Keratinocyte (primary cell): ENCODE data around the gene DCTN4. TPM values are rescaled to one million over a fixed set of nuclear protein-coding genes. Genes with fewer than 3 reads are reported as not detected.

Experiments
- DNase-seq: peaks from one replicate; pipeline ENCODE4 v3.0.0-alpha.2; 2011; ENCODE audit warnings: low read depth, missing footprints, low spot score
- FAIRE-seq: peaks from 2 replicates; lab custom pipeline; 2011; peaks lifted over from hg19 to GRCh38; lab: Jason Lieb, UNC
- H2AFZ ChIP-seq: 2 replicates; pipeline ENCODE4 v1.6.0; 2012; ENCODE audit warnings: low read length, control low read depth, inconsistent platforms; ENCODE audit not compliant: control insufficient read depth
- H3K27ac ChIP-seq: 2 replicates; pipeline ENCODE4 v1.5.1; 2011; ENCODE audit warnings: low read length; ENCODE audit not compliant: control insufficient read depth, insufficient read depth
- H3K27me3 ChIP-seq: 3 replicates; pipeline ENCODE4 v1.6.0; 2011; ENCODE audit warnings: low read length; ENCODE audit not compliant: control insufficient read depth, insufficient read depth; ENCODE audit errors: extremely low read depth
- H3K36me3 ChIP-seq, 2 experiments: 2 replicates in 1 of 2; 3 replicates in 1 of 2; pipeline ENCODE4 v1.5.1; 2011; ENCODE audit warnings: low read length in 2 of 2, mild to moderate bottlenecking in 1 of 2; ENCODE audit not compliant: control insufficient read depth in 2 of 2, insufficient read depth in 2 of 2; ENCODE audit errors: extremely low read depth in 1 of 2
- H3K4me1 ChIP-seq: 3 replicates; pipeline ENCODE4 v1.5.1; 2011; ENCODE audit warnings: low read length; ENCODE audit not compliant: control insufficient read depth, insufficient read depth; ENCODE audit errors: extremely low read depth
- H3K4me2 ChIP-seq: 3 replicates; pipeline ENCODE4 v1.6.0; 2011; ENCODE audit warnings: low read depth, low read length; ENCODE audit not compliant: control insufficient read depth, insufficient read depth; ENCODE audit errors: extremely low read depth
- H3K4me3 ChIP-seq, 3 experiments: fragments of 200-600 bp in 1 of 3; sonication (generic) in 1 of 3; 2 replicates in 2 of 3; 3 replicates in 1 of 3; pipeline ENCODE4 v1.5.1; 2011 to 2016; ENCODE audit warnings: low read length in 3 of 3, mild to moderate bottlenecking in 3 of 3, control low read depth in 2 of 3, inconsistent platforms in 1 of 3, low read depth in 1 of 3, mixed read lengths in 1 of 3, mixed run types in 1 of 3, moderate library complexity in 1 of 3; ENCODE audit not compliant: control insufficient read depth in 2 of 3, insufficient read depth in 2 of 3; ENCODE audit errors: extremely low read depth in 1 of 3
- H3K79me2 ChIP-seq: 2 replicates; pipeline ENCODE4 v1.6.0; 2012; ENCODE audit warnings: low read length; ENCODE audit not compliant: control insufficient read depth, insufficient read depth
- H3K9ac ChIP-seq: 3 replicates; pipeline ENCODE4 v1.6.0; 2011; ENCODE audit warnings: low read length; ENCODE audit not compliant: control insufficient read depth, insufficient read depth; ENCODE audit errors: extremely low read depth
- H3K9me1 ChIP-seq: 3 replicates; pipeline ENCODE4 v1.6.0; 2011; ENCODE audit warnings: low read length; ENCODE audit not compliant: control insufficient read depth, insufficient read depth; ENCODE audit errors: extremely low read depth
- H3K9me3 ChIP-seq: 2 replicates; pipeline ENCODE4 v1.5.1; 2012; ENCODE audit warnings: low read depth, low read length; ENCODE audit not compliant: control insufficient read depth
- H4K20me1 ChIP-seq: 3 replicates; pipeline ENCODE4 v1.6.0; 2011; ENCODE audit warnings: low read length; ENCODE audit not compliant: control insufficient read depth, insufficient read depth; ENCODE audit errors: extremely low read depth
- CTCF ChIP-seq, 3 experiments: IDR thresholded peaks in 1 of 3; conservative IDR thresholded peaks in 1 of 3; optimal IDR thresholded peaks in 1 of 3; 2 replicates in 2 of 3; 3 replicates in 1 of 3; pipeline versions ENCODE3 to v1.5.1; 2011; ENCODE audit warnings: low read length in 3 of 3, mild to moderate bottlenecking in 3 of 3, moderate library complexity in 2 of 3, control low read depth in 1 of 3, inconsistent platforms in 1 of 3; ENCODE audit not compliant: insufficient read depth in 2 of 3; ENCODE audit errors: extremely low read depth in 1 of 3
- EZH2 ChIP-seq: IDR thresholded peaks from one replicate; pipeline ENCODE4 v1.6.1; 2012; ENCODE audit warnings: inconsistent platforms, mild to moderate bottlenecking, low read length, moderate library complexity
- dilution Hi-C: fragments of 300-500 bp; cut with MboI; formaldehyde crosslinking; loops from one replicate; pipeline ENCODE4 v1.7.0; 2020; ENCODE audit warnings: low sequenced_read_pairs; ENCODE audit not compliant: extremely low pct_ligation_motif_present
- polyA plus RNA-seq, 5 experiments: library from polyadenylated mRNA; depleted of rRNA in 3 of 5; stranded (reverse) in 3 of 5; stranded (forward) in 1 of 5; unstranded in 1 of 5; fragments of >200 nt; gene quantifications; 1 replicate in 1 of 5; 2 replicates in 3 of 5; 3 replicates in 1 of 5; pipeline versions ENCODE4 v1.2.1 to v1.2.3, GENCODE V29; 2011 to 2012; ENCODE audit warnings: missing spikeins in 2 of 5, low read depth in 1 of 5, low replicate concordance in 1 of 5

Gene DCTN4
- polyA plus RNA-seq, 1 donor (not counting 4 experiments of a cell fraction or from before 2014, with no cell fraction given), result 44.3 TPM

GRCh38 chr5:150765799-150766169 is 7.0 kb upstream of the DCTN4 start:
- TF ChIP-seq CTCF (optimal IDR thresholded peaks at IDR 0.05 in 1 of 3, IDR thresholded peaks at IDR 0.05 in 1 of 3, conservative IDR thresholded peaks at IDR 0.05 in 1 of 3; ENCODE audit: extremely low read depth in 1 of 3, insufficient read depth in 2 of 3, low read length in 3 of 3) (no peak), EZH2 (no peak)
- Histone ChIP-seq H3K9ac (no peak overlapping the region), H3K4me3 (no peak overlapping the region), H3K4me1 (peaks cover 15% of the 10 kb centered on the region), H4K20me1 (no peaks in the 10 kb centered on the region), H3K9me3 (no peaks in the 10 kb centered on the region), H3K36me3 (no peaks in the 10 kb centered on the region), H3K27me3 (no peaks in the 10 kb centered on the region), H3K4me2 (no peak overlapping the region), H3K79me2 (no peaks in the 10 kb centered on the region), H2AFZ (no peak overlapping the region), H3K9me1 (no peaks in the 10 kb centered on the region), H3K27ac (no peak overlapping the region)
- FAIRE-seq, result no peak
- DNase-seq, result no peak
- dilution Hi-C loops, result no loop called here

- H3K79me2 ChIP-seq, result no peaks in the 10 kb centered on the region
- no peak overlapping the region for H2AFZ ChIP-seq
- H3K27ac ChIP-seq, result no peak overlapping the region
- no peaks in the 10 kb centered on the region for H4K20me1 ChIP-seq
- dilution Hi-C loops, result no loop called here
- H3K36me3 ChIP-seq, result no peaks in the 10 kb centered on the region
- TF ChIP-seq CTCF (optimal IDR thresholded peaks at IDR 0.05 in 1 of 3, IDR thresholded peaks at IDR 0.05 in 1 of 3, conservative IDR thresholded peaks at IDR 0.05 in 1 of 3; ENCODE audit: extremely low read depth in 1 of 3, insufficient read depth in 2 of 3, low read length in 3 of 3) (no peak), EZH2 (no peak)
- H3K9ac ChIP-seq, result no peak overlapping the region
- no peak for FAIRE-seq
- no peaks in the 10 kb centered on the region for H3K9me1 ChIP-seq
- H3K4me1 ChIP-seq, result peaks cover 15% of the 10 kb centered on the region
- no peaks in the 10 kb centered on the region for H3K9me3 ChIP-seq
- no peak overlapping the region for H3K4me3 ChIP-seq
- no peaks in the 10 kb centered on the region for H3K27me3 ChIP-seq
- H3K4me2 ChIP-seq, result no peak overlapping the region
- DNase-seq, result no peak
These were observed 6.4 kb upstream of the DCTN4 start for GRCh38 chr5:150765011-150765798.
